ENCODE results near the gene MAGEL2. TPM values are rescaled to one million over a fixed set of nuclear protein-coding genes. Genes with fewer than 3 reads are reported as not detected.
"Not testable (repeated sequence)": the region's sequence is repeated elsewhere in the genome, so short reads cannot be mapped to it uniquely, and the experiment has no call there.

MAGEL2 gene
- total RNA-seq, 1 donor from 2014 or later, result 6.4 TPM

DNA sequence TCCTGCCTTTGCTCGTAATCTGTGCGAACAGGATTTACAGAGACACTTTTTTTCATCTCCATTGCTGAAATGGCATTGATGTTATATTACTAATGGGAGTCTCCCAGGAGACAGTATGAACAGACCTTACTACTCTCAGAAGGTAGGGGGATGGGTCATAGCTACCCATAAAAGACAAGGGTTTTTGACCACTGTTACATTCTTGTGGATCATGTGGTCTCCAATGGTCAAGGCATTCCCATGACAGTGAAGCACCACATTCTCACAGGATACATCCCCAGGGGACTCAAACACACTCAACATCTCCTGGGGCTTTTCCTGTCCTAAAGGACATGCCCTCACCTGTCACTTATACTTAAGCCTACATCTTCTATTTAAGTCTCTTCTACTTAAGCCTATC lies 41.4 kb downstream of the MAGEL2 start:
- DNase-seq, result no peak

DNA sequence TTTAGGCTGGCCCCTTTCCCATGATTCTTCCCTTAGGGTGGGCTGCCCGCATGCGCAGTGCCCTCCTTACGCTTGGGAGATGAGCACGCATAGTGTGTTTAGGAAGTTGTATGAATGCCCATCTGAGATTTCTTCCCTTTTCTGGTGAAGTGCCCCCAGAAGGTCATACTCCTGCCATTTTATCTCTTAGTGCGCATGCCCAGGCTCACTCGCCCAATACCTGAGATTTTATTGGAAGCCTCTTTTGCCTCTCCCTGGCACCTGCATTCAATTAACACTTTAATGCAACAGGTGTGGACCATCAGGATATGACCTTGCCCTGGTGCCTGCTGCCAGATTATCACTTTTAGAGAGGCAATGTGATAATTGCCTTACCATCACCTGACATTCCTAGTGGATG lies 45.5 kb downstream of the MAGEL2 start:
- no peak for DNase-seq

DNA sequence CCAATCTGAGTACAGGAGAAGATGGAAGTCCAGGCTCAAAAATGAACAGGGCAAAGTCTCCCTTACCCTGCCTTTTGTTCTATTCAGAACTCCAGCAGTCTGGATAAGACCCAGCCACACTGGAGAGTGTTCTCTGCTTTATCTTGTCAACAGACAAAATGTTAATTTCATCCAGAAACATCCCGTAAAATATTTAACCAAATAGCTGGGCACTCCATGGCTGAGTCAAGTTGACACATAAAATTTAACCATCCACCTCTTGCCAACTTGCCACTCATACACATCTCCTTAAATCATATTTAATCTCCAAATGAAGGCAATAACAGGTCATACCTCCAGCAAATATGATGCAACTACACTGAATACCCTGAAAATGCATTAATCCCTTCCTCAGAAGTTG lies 48.6 kb downstream of the MAGEL2 start:
- no peak for DNase-seq

DNA sequence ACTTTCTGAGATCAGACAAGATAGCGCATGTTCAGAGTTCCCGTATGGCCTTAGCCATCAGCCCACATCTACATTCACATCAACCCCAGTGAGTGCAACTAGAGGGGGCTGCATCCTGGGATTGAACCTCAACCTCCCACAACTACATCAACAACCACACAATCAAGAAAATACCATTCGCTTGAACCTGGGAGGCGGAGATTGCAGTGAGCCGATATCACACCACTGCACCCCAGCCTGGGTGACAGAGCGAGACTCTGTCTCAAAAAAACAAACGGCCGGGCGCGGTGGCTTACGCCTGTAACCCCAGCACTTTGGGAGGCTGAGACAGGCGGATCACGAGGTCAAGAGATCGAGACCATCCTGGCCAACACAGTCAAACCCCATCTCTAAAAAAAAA lies 50.4 kb downstream of the MAGEL2 start:
- DNase-seq, result not testable (repeated sequence)

DNA sequence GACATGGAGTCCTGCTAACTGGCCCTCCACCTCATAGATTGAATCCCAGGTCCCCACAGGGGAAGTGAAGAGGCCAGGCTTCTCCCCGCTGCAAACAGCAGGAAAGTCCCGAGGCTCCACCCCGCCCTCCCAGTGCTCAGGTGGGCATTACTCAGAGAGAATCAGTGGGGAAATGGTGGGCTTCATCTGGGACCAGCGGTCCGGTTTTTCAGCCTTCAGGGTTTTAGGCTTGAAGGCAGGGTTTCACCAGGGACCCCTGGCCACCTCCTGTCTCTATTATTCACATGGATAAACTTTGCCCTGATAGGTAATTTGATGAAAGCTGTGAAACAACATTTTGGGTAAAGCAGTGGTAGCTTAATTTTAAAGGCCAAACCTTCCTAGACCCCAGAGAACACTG lies 50.9 kb downstream of the MAGEL2 start:
- DNase-seq, result no peak

DNA sequence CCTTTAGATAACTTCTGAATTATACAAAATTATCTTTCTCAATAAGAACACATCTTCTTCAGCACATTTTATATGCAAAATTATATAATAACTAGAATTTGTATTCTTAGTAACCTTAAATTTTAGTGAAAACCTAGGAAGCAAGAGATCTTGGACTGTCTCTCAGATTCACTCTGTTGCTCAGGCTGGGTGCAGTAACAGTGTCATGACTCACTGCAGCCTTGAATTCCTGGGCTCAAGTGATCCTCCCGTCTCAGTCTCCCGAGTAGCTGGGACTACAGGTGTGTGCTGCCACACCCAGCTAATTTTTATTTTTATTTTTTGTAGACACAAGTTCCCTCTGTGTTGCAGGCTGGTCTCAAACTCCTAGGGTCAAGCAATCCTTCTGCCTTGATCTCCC lies 52.3 kb downstream of the MAGEL2 start:
- no peak for DNase-seq

DNA sequence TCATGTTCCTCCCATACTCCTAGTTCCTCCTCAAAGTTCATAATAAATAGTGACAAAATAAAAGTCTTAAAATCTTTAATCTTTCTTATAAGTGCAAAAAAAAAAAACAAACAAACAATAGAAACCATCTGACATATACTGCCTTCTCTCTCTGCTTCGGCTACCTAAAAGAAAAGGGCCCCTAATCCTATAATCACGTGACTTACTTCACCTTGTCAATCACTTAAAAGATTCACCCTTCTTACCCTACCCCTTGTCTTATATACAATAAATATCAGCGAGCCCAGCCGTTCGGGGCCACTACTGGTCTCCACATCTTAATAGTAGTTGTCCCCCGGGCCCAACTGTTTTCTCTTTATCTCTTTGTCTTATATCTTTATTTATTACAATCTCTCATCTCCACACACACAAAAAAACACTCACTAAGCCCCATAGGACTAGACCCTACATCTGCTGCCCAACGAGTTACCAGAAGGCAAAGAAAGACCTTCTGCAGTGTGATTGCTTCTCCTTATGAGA lies 53.4 kb downstream of the MAGEL2 start:
- DNase-seq, result no peak

Other genes starting within 250 kb of the MAGEL2 start
- not detected for gene GOLGA6L2, start 200.6 kb downstream of the MAGEL2 start, total RNA-seq
- gene MKRN3, start 82.2 kb downstream of the MAGEL2 start, total RNA-seq, result 2.7 TPM
- gene NDN, start 39.4 kb upstream of the MAGEL2 start, total RNA-seq, result 194 TPM